OCI-LY7 (cell line): ENCODE results near the gene KCND3.

ENCODE experiments used
- CTCF ChIP-seq: fragments of 200-600 bp; sonication (generic); conservative IDR thresholded peaks from 2 replicates; pipeline ENCODE4 v1.5.1; 2014; ENCODE audit warnings: mild to moderate bottlenecking, antibody characterized with exemption, low read length, moderate library complexity, mixed read lengths
- EZH2phosphoT487 ChIP-seq: fragments of 200-600 bp; sonication (generic); IDR thresholded peaks from 2 replicates; pipeline ENCODE4 v1.6.1; 2018; ENCODE audit warnings: low read depth, borderline replicate concordance, mild to moderate bottlenecking, mixed run types, antibody characterized with exemption, low read length, moderate library complexity, mixed read lengths

GRCh38 chr1:111786669-111787207 lies 202.7 kb downstream of the KCND3 start:
- no peak for TF ChIP-seq CTCF
- no peak for TF ChIP-seq EZH2phosphoT487
